DMS153 treated with DMSO at 0.1 percent for 48 hours (cell line): ENCODE measurements around the gene FGF14.

ENCODE experiments used
- DNase-seq: peaks from one replicate; lab custom pipeline; 2025; ENCODE audit not compliant: unreplicated experiment; lab: John Stamatoyannopoulos, UW

FGF14 gene

GRCh38 chr13:101942535-101943157, 459.2 kb downstream of the FGF14 start:
- no peak for DNase-seq

- DNase-seq: peak; percentile 76
Observed at GRCh38 chr13:101942038-101942437, 459.8 kb downstream of the FGF14 start.

- peak; percentile 14 for DNase-seq
Observed at GRCh38 chr13:101941095-101941783, 460.6 kb downstream of the FGF14 start.

GRCh38 chr13:101939370-101939769, 462.5 kb downstream of the FGF14 start:
- no peak for DNase-seq

GRCh38 chr13:101935828-101936227, 466.0 kb downstream of the FGF14 start:
- DNase-seq: no peak

- DNase-seq: no peak
Observed at GRCh38 chr13:101931186-101931585, 470.7 kb downstream of the FGF14 start.

GRCh38 chr13:101930331-101930730, 471.5 kb downstream of the FGF14 start:
- DNase-seq: no peak

GRCh38 chr13:101925731-101926130, 476.1 kb downstream of the FGF14 start:
- no peak for DNase-seq

- DNase-seq: peak; percentile 84
Observed at GRCh38 chr13:101919541-101920181, 482.2 kb downstream of the FGF14 start.

- peak; percentile 97 for DNase-seq
Observed at GRCh38 chr13:101917833-101918661, 483.8 kb downstream of the FGF14 start.

GRCh38 chr13:101917475-101917810, 484.4 kb downstream of the FGF14 start:
- DNase-seq: peak; percentile 66

- DNase-seq: no peak
Observed at GRCh38 chr13:101916775-101917474, 484.9 kb downstream of the FGF14 start.

- peak; percentile 39 for DNase-seq
Observed at GRCh38 chr13:101916108-101916774, 485.6 kb downstream of the FGF14 start.

GRCh38 chr13:101915755-101916107, 486.1 kb downstream of the FGF14 start:
- DNase-seq: peak; percentile 72

GRCh38 chr13:101915331-101915730, 486.5 kb downstream of the FGF14 start:
- peak; percentile 83 for DNase-seq

- DNase-seq: no peak
Observed at GRCh38 chr13:101911752-101912151, 490.1 kb downstream of the FGF14 start.

GRCh38 chr13:101903890-101904289, 498.0 kb downstream of the FGF14 start:
- DNase-seq: no peak

GRCh38 chr13:101898676-101899075, 503.2 kb downstream of the FGF14 start:
- DNase-seq: no peak

- DNase-seq: no peak
Observed at GRCh38 chr13:101896541-101896940, 505.3 kb downstream of the FGF14 start.

- no peak for DNase-seq
Observed at GRCh38 chr13:101893021-101893420, 508.8 kb downstream of the FGF14 start.
